HG03469 (cell line): ENCODE data around the gene ITGA7.

Source experiments
- ATAC-seq: cut with Tn5 transposase; IDR thresholded peaks from one replicate; pipeline ENCODE4 v1.9.1; 2021; ENCODE audit warnings: mild to moderate bottlenecking, moderate library complexity, moderate number of reproducible peaks; ENCODE audit not compliant: unreplicated experiment

ITGA7 gene

DNA sequence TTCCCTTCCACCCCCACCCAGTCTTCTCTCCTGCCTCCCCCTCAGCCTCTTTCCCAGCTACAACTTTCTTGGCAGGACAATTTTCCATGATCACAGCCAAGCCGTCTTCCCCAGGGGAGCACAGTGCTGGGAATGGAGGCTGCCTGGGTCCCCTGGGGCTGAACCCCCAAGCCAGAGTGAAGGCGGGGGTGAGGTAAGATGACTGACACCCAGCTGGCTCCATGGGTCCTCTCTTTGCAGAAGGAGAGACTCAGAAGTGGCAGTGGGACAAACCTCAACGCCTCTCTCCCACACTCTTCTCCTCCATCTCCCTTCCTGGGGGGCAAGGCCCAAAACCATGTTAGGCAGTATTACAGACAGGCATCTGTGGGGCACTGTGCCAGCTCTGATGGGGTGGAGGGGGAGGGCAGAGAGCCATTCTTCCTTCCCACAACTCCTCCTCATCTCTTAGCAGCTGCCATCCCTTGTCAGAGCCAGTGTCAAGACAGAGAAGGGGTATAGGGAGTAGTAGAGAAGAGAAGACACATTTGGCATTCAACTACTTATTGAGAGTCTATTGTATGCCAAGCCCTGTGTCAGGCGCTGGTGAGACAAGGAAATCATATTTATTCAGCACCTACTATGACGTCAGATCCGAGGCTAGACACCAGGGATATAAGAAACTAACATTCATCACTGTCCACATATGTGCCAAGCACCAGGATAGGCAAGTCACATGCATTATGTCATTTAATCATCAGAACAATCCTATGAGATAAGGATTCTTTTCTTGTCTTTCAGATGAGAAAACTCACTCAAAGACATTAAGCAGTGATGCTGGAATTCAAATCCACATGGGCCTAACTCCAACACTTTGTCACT is 3.6 kb downstream of the ITGA7 start:
- no peak for ATAC-seq

DNA sequence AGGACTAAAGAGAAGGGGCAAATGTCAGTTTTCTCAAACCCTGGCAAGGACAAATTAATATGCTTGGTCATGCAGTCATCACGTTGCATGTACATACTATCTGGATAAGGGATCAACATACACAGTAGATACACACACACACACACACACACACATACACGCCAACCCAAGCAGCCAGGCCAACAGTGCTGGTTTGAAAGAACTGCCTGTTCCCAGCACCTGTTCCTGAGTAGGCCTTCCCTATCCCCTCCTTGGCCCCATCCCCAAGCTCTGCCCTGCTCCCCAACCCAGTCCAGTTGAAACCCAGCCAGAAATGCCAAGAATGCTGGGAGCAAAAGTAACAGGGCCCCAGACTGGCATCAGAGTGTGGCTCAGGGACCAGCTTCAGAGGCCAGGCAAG is 4.4 kb downstream of the ITGA7 start:
- ATAC-seq: no peak

DNA sequence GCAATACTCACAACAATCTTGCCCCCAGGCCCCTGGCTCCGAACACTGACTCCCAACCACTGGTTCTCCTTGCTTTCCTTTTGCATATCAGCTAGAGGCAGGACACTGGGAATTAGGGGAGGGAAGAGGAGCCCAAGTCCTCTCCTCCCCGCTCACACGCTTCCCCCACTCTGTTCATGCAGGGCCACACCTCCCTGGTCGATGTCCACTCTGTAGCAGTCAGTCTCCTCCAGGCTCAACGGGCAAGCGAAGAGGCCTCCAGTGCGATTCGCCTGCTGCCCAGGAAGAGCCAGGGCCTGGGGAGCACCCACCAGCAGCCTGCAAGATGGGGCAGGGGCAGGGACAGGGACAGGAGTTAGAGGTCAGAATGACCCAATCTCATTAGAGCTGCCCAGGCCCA is 4.8 kb downstream of the ITGA7 start:
- ATAC-seq: no peak

DNA sequence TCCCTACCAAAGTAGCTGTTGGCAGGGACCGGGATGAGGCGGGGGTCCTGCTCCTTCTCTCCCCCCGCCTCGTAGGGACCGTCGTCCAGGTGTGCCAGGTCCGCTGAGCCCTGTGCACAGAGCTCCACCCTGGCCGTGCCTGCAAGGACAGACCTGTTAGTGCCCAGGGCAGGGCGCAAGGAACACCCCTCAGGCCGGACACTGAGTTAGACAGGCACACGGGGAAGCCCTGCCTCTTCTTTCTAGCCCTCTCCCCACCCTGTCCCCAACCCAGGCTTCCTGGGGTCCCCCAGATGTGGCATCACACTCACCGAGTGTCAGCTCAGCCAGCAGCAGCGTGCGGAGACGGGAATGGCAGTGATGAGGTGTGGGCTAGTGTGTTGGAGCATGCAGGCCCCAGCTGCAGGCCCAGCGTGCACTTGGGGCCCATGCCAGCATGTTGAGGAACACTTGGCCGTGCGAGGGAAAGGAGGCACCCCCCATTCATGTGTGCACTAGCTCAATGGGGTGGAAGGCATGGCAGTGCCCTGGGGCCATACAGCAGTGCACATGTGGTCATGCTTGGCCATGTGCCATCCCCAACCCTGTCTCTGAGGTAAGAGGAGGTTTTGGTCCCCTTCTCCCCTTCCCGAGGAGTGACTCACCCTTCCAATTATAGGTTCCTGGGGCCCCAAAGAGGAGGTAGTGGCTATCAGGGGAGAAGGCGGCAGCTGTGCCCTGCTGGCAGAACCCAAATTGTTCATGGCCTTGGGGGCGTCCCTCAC is 7.3 kb downstream of the ITGA7 start:
- ATAC-seq: no peak

DNA sequence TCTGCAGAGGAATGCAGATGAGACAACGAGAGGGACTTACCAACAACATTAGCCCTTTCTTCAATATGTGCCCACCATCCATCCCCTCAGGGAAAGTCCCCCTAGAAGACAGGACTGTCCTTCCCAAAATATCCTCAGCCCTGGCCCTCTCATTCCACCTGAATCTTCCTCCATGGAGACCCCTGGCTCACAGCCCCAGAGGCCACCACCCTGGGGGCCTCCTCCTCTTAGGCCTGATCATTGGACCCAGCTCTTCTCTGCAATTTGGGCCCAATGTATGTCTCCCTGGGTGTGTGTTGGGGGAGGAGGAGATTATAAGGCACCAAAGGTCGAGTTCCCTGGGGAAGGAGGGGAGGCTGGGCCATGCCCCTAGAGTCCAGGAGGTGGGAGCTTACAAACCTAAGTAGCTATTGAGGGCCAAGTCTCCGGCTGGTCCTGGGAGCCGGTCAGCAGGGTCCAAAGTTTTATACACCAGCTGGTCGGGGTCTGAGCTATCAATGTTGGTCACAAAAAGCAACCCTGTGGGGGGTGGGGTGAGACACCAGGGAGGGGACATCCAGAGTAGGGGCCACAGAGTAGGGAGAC is 8.1 kb downstream of the ITGA7 start:
- no peak for ATAC-seq

DNA sequence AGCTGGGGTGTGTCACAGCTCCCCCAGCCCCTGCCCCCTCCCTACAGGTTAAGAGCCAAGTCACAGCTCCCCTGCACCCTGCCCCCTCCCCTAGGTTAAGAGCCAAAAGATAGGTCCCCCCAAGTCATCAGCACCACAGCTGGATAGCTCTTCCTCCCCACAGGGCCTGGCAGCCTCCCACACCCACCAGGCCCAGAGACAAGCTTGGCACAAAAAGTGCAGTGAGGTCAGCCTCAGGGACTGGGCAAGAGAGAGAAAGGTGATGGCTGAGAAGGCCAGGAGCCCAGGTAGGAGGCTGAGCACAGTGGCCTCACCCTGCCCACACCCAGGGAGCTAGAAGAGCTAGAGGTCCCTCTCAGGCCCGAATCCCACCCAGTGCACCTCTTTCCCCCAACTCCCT is 8.7 kb downstream of the ITGA7 start:
- no peak for ATAC-seq

DNA sequence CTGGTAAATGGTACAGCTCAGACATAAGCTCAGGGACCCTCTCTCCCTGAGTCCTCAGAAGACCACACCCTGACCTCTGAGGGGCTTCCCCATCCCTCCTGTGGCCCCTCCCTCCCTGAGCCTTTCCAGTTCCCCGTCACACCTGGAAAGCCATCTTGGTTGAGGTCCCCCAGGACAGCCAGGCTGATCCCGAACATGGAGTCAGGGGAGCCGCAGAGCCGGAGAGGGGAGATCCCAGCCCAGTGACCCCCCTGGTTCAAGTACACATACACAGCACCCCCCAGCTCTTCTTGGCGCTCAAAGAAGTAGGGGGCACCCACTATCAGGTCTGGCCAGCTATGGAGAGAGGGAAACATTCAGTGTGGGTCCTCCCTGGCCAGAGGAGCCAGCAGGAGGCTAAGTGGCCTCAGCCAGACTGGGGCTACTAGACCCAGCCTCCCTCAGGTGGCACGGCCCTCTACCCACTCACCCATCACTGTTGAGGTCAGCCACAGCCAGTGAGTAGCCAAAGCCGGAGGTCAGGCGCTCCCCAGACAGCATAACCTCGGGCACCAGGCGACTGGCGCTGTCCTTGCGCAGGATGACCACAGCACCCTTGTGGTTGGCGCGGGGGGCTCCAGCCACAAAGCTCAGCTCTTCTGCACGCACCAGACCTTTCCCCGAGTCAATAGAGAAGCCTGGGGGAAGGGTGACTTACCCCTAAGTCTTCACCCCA is 9.3 kb downstream of the ITGA7 start:
- ATAC-seq: no peak

DNA sequence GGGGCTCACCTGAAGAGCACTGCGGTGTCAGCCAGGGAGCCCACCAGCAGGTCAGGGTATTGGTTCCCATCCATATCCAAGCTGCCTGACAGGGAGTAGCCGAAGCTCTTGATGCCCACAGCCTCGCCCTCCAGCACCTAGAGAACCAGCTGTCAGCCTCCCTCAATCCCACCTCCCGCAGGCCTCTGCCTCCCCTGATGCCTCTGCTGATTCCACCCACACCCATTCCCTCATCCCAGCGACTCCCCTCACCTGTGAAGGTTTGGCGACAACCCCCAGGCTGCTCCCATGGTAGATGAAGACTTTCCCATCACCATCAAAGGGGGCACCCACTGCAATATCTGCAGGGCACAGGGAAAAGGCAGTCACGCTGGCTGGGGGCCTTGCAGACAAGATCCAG is 10.0 kb downstream of the ITGA7 start:
- ATAC-seq: no peak

DNA sequence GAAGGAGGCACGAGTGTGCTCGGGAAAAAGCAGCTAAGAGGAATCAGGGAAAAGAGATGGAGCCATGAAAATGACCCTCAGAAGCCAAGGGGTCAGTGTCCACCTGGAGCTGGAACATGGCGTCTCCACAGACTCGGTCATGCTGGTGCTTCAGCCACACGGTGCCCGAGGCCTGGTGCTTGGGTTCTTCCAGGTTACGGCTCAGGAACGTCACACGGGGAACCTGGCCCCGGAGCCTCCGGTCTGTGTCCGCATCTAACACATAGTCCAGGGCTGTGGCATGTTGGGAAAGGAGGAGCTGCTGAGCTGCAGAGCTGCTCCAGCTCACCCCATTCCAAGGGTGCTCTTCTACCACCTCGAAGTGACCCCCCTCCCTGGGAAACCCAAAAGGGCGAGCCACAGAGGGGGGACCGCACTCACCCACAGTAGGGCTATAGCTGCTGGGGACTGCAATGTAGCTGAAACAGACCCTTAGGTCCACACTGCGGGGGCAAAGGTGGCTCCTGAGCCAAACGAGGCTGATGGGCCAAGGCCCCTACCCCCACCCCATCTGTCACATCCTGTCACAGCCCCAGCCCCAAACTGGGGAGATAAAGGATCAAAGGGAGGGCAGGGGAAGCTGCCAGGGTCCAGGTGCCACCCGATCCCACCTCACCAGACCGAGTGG is 10.8 kb downstream of the ITGA7 start:
- no peak for ATAC-seq

DNA sequence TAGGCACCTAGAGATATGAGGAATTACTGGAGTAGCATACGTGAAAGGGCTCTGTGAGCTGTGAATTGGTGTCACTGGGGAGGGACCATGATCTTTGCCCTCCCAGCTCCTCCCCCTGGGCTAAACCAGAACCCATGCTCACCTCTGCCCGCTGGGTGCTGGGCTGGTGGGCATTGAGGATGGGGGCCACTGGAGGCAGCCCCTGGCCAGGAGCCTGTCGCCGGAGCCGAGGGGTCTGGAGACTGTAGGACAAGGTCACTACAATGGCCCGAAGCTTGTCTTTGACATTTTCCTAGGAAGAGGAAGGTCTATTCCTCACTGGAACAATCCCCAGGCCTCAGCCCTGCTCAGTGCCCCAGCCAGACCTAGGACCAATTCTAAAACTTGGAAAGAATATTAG is 11.6 kb downstream of the ITGA7 start:
- no peak for ATAC-seq

DNA sequence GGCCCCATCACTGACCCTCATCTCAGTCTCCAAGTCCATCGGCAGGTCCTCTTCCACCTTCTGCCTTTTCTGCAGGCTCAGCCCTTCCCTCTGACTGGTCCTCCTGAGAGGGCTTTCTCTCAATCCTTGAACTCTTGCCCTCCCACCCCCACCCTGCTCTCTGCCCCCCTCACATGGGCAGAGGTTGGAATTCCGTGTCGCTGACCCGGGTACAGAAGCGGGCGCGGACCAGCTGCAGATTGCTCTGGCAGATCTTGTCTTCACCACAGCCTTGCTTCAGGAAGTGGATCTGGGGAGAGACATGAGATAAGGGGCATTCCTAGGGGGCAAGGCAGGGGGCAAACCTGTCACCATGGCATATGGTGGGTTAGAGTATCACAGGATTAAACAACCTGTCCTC is 12.4 kb downstream of the ITGA7 start:
- no peak for ATAC-seq

DNA sequence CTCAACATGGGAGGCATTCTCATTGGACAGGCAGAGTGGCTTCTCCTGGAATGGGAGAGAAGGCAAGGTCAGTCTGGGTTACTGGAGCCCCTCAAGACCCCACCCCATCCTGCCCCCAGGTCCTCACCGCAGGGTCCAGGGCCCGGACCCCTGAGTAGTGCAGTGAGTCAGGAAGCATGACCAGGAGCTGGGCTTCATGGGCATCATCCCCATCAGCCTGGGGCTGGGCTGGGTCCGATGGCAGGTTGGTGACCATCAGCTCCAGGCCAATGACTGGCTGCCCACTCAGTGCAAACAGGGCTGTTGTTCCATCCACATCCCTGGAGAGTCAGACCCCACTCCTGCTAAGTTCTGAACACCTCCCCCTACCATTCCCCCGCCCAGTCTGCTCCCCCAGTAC is 13.1 kb downstream of the ITGA7 start:
- ATAC-seq: no peak

DNA sequence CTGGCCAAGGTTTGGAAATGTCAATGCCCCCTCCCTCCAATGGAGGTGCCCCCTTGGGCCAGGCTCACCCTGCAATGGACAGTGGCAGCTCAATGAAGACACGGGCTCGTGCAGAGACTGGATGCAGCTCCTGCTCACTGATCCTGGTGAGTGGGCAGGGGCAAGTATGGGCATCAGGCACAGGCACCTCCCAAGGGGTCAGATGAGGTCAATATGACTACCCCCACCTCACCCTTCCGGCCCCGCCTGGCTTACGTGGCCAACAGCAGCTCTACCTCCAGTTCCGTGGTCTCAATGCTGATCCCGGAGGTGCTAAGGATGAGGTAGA is 13.6 kb downstream of the ITGA7 start:
- no peak for ATAC-seq

DNA sequence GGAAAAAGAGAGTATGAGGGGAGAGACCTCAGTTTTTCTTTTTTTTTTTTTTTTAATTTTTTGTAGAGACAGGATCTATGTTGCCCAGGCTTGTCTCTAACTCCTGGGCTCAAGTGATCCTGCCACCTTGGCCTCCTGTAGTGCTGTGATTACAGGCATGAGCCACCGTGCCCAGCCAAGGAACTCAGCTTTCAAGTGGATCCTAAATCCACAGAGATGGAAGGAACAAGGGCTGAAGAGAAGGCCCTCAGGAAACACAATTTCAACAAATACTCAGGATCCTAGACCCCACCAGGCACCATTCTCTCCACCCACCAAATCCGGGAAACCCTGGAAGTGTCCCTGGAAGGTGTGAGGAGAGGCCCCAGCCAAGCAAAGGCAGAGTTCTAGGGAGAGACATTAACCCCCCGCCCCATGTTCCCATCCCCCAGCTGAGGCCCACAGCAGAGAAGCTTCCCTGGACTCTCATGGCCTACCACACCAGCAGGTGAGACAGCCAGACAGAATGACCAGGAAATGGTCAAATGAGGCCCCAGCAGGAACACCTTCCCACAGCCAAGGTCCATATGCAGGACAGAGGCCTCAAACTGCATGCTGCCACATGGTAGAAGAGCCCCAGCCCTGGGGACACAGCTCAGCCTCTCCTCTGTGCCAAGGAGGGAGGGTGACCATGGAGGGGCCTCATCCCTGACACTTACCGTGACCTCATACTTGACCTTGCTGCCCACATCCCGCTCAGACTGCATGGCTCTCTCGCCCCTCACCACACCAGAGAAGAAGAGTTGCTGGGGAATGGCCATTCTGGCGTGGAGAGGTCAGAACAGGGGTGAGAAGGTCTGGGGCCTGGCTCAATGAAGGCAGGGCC is 14.1 kb downstream of the ITGA7 start:
- no peak for ATAC-seq

DNA sequence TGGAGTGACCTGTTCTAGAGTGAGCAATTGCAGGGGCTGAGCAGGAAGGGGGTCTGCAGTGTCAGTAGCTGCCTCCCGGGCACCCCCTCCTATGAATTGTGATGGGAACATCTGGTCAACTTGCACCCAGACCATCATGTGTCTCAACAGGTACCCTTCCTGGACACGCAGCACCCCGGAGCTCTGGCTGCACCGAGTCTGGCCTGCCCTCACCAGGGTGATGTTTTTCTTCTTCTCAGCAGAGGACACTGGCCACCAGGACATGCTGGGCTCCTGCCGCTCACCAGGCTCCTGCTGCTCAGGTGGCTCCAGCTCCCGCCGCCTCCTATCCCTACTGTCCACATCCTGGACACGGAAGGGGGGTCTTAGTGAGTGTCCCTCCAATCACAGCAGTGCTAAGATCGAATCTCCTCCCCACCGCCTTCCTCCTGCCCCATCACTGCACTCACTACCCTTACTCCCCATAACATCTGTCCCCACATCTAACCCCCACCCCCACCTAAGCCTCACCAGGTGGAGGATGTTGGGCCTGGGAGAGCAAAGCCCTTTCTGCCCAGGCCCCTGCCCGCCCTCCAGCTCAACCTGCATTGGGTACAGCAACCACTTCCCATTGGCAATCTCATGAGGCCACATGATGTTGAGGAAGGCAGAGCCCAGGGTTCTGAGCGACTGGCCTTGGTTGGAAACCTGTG is 14.9 kb downstream of the ITGA7 start:
- ATAC-seq: no peak

DNA sequence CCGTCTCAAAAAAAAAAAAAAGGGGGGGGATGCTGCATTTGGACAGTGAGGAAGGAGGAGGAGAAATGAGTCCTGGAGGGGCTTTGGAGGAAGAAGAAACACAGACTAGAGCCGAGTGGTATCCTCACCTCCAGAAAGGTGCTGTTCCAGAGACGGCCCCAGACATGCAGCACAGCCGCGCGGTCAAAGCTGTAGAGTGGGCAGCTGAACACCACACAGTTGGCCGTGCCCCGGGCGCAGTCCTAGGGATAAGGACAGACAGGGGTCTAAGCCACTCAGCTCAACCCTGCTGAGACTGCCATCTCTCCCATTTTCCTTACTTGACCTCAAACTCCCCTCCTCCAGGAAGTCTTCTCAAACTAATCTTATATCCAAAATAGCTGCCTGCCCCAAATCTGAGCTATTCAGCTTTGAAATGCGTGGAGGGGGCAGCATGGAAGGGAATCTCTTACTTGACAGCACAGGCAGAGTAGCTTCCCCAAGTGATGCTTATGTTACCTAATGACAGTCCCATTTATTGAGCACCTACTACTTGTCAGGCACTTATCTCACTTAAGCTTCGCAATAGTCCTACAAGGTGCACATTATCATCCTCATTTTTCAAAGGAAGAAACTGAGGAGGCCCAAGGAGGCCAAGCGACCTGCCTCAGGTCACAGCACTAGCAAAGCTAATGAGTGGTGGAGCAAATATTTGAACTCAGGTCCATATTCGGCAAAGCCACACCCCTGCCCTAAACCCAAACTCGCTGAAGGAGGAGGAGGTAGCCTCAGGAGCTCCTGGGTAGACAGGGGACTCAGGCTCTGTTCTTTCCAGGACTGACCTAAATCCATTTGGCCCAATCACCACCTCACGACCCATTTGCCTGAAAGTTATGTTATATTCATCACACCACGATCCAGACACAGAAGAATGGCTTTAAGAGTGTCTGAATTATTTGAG is 18.7 kb downstream of the ITGA7 start:
- ATAC-seq: no peak

DNA sequence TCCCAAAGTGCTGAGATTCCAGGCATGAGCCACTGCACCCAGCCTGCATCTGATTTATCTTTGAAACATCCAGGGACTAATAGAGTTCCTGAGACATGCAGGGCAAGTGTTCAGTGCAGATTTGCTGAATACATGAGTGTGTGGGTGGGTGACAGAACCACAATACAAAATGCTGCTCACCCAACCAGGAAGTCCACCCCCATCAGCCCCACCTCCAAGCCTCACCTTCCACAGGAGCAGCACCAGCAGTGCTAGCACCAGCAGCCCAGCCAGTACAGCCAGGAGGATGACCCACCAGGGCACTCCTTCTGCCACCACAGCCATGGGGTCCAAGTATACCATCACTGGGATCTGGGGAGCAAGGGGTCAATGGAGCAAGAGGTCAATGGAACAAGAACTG is 20.0 kb downstream of the ITGA7 start:
- ATAC-seq: no peak

DNA sequence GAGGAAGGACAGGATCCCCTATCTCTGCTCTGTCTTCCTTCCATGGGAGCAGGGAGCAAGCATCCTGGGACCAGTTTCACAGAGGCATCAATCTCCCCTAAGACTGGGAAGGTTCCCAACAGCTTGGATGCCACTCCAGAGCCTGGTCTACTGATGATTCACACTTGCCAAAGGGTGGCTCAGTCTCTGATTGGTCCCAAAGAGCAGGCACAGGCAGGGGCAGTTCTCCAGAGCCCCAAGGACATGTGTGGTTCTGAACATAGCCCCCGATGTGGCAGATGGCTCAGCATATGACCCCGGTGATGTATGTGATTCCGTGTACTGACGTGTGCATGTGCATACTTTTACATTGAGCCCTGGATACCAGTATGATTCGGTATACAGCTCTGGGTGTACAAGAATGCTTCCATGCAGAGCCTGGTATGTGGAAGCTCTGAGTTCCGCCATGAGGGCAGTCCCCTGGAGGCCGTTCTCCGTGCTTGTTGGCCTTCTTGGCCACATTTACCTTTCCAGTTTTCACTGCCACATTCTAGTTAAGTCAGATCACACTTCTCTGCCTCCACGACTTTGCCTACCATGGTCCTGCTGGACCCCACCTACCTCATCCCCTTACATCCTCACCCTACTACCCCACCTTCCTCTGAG is 21.2 kb downstream of the ITGA7 start:
- ATAC-seq: no peak
